AG04449 (cell line): ENCODE measurements around the gene RDH11.

Experiments
- CTCF ChIA-PET: fragments of 350-600 bp; formaldehyde crosslinking; extraction: SDS; loops from one replicate; lab custom pipeline; 2021; ENCODE audit warnings: antibody characterized with exemption; lab: Yijun Ruan, JAX
- POLR2A ChIA-PET: fragments of 400-600, 350-600 bp; formaldehyde crosslinking; extraction: SDS; loops from one replicate; lab custom pipeline; 2020; ENCODE audit warnings: antibody characterized with exemption, inconsistent platforms; lab: Yijun Ruan, JAX
- DNase-seq: peaks from one replicate; pipeline ENCODE4 v3.0.0-alpha.2; 2010; ENCODE audit warnings: low read depth, low spot score
- H3K4me3 ChIP-seq: 2 replicates; pipeline ENCODE4 v1.5.1; 2011; ENCODE audit warnings: low read depth, mild to moderate bottlenecking, control low read depth, low read length
- CTCF ChIP-seq: IDR thresholded peaks from one replicate; pipeline ENCODE4 v1.5.1; 2011; ENCODE audit warnings: mild to moderate bottlenecking, moderate library complexity, low read length, control low read depth, inconsistent platforms; ENCODE audit not compliant: insufficient read depth; ENCODE audit errors: missing control alignments

The RDH11 gene

GRCh38 chr14:67641480-67641879, 54.1 kb downstream of the RDH11 start:
- no peak for DNase-seq
- ChIA-PET CTCF (interaction anchor here (2.6 kb wide), 1 partner anchor 23 kb away, joined by 9 read pairs; no protein-coding TSS in a partner anchor), POLR2A (no interaction called here)
- TF ChIP-seq CTCF = no peak
- H3K4me3 ChIP-seq = no peak overlapping the region

- no peak for TF ChIP-seq CTCF
- DNase-seq = no peak
- ChIA-PET CTCF (interaction anchor here (0.9 to 1.1 kb wide), 2 partner anchors 28 to 39 kb away, joined by 3 read pairs; partner anchors contain the start of gene PIGH), POLR2A (no interaction called here)
- H3K4me3 ChIP-seq = no peak overlapping the region
Measured at GRCh38 chr14:67638642-67639041, 56.9 kb downstream of the RDH11 start.

- POLR2A ChIA-PET = interaction anchor here (0.9 kb wide), 1 partner anchor 14 kb away, joined by 3 read pairs; no protein-coding TSS in a partner anchor
Measured at GRCh38 chr14:67636361-67636919, 59.1 kb downstream of the RDH11 start.

GRCh38 chr14:67633451-67634147, 62.0 kb downstream of the RDH11 start:
- no peak overlapping the region for H3K4me3 ChIP-seq
- DNase-seq = no peak
- TF ChIP-seq CTCF = no peak
- POLR2A ChIA-PET = no interaction called here
- CTCF ChIA-PET = interaction anchor here (0.7 kb wide), 1 partner anchor 13 kb away, joined by 3 read pairs; no protein-coding TSS in a partner anchor

More at GRCh38 chr14:67636361-67636919, 59.1 kb downstream of the RDH11 start:
- no peak overlapping the region for H3K4me3 ChIP-seq
- DNase-seq = peak; percentile 67
- TF ChIP-seq CTCF = no peak
- CTCF ChIA-PET = interaction anchor here (1.6 to 2.2 kb wide), 3 partner anchors 16 to 30 kb away, joined by 3 to 13 read pairs (median 9); no protein-coding TSS in a partner anchor

GRCh38 chr14:67630938-67631337, 64.6 kb downstream of the RDH11 start:
- no peak for TF ChIP-seq CTCF
- CTCF ChIA-PET = interaction anchor here (0.6 to 2.5 kb wide), 6 partner anchors 11 to 73 kb away, joined by 3 to 13 read pairs (median 4); partner anchors contain the start of genes ARG2 and PIGH
- no peak for DNase-seq
- H3K4me3 ChIP-seq = no peak overlapping the region
- POLR2A ChIA-PET = no interaction called here

GRCh38 chr14:67630186-67630585, 65.4 kb downstream of the RDH11 start:
- POLR2A ChIA-PET = no interaction called here
- no peak for DNase-seq
- CTCF ChIA-PET = interaction anchor here (0.6 to 2.5 kb wide), 4 partner anchors 11 to 74 kb away, joined by 3 to 13 read pairs (median 6); partner anchors contain the start of genes ARG2 and PIGH
- no peak overlapping the region for H3K4me3 ChIP-seq
- no peak for TF ChIP-seq CTCF
